Epidermal melanocyte (primary cell): ENCODE data around the gene GRIK3.

ENCODE experiments used
- DNase-seq: peaks from one replicate; pipeline ENCODE4 v3.0.0; 2011; ENCODE audit warnings: low spot score; ENCODE audit not compliant: insufficient read length

GRIK3 gene

DNA sequence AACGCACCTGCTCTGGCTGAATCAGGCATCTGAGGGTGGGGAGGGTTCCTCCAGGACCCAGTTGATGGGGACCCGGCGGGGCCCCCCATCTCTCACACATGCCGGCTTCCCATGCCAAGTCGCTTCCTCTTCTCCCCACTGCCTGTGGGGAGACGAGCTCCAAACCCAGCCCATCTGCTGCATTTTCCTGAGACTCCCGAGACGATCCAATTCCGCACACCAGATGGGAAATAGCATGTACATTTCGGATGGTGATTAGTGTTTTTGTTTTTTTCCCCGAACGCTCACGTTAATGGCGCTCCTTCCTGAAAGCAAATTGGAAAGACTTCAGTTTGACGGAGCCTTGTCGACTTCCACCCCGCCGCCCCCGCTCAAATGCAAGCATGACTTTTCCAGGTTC is 13.2 kb upstream of the GRIK3 start:
- DNase-seq: no peak

DNA sequence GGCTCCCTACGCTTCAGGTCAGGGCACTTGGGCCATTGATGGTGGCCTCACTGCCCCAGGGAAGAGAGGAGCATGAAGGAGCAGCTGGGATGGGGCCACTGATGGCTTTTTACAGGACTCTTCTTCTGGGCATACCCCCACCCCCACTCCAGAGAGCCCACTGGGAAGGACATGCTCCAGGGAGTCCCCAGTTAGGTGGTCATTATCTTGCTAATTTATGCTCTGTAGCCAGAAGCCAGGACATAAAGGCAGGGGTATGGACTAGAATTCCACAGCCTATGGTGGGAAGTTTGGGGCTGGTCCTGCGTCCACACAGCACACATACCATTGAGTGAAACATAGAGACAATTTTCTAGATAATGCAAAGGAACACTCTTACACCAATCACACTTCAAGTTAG is 8.8 kb upstream of the GRIK3 start:
- no peak for DNase-seq

DNA sequence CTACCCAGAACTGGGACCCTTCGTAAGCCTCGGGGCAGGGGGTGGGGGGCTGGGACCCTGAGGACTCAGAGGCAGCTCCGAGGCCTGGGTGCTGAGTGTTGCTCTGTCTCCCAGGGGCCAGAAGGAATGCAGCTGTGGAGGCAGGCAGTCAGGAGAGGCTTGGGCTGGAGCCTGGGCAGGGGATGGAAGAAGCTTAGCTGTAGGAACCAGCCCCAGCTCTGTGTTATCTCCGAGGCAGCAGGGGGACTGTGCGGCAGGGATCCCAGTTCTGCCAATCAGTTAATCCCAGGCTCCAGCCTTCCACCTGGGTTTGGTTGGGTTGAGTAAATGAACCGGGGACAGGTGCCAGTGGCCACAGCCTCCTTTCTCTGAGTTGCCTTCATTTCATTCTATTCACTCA is 8.2 kb upstream of the GRIK3 start:
- DNase-seq: no peak

DNA sequence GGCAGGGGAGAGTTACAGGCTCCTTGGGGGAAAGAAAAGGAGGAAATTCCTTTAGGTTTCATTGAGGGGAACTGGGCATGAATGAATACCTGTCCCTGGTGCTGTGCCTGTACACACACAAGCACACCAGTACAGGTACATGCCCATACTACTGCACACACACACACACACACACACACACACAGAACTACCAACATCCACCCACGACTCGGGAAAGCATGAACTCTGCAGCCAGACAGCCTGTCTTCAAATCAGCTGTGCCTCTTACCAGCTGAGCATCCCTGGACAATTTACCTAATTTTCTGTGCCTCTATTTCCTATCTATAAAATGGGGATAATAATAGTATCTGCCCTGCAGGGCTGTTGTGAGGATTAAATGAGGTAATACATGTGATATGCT is 7.2 kb upstream of the GRIK3 start:
- no peak for DNase-seq

DNA sequence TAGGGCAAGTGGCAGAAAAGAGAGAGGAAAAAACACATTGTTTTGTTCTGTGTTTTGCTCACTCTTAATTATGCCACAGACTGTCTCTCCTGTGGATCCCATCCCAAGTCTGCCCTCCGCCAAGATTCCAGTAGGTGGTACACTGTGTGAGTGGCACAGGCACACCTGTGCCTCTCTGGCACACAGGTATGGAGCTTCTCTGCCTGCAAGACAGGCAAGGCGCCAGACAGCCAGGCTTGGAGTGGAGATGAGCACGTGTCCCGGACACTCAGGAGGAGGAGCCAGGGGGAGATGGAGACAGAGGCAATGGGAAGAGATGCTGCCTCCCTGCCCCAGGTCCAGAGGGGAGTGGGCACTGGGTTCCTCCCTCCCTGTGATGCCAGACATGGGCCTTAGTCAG is 6.5 kb upstream of the GRIK3 start:
- DNase-seq: no peak

DNA sequence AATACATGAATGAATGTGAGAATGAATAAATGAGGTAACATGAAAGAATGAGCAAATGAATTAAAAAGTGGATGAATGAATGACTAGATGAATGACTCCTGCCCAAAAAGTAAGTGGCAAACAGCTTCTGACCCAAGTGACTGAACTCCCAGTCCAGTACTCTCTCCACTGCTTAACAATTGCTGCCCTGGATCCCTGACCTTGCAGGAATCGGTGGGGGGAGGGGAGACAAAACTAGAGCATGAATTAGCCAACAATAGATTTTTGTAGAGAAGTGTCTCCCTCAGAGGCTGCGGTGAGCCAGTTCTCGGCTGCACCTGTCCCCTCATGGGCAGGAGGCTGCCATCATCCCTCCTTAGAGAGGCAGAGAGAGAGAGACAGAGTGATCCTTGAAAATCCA is 5.9 kb upstream of the GRIK3 start:
- DNase-seq: no peak

DNA sequence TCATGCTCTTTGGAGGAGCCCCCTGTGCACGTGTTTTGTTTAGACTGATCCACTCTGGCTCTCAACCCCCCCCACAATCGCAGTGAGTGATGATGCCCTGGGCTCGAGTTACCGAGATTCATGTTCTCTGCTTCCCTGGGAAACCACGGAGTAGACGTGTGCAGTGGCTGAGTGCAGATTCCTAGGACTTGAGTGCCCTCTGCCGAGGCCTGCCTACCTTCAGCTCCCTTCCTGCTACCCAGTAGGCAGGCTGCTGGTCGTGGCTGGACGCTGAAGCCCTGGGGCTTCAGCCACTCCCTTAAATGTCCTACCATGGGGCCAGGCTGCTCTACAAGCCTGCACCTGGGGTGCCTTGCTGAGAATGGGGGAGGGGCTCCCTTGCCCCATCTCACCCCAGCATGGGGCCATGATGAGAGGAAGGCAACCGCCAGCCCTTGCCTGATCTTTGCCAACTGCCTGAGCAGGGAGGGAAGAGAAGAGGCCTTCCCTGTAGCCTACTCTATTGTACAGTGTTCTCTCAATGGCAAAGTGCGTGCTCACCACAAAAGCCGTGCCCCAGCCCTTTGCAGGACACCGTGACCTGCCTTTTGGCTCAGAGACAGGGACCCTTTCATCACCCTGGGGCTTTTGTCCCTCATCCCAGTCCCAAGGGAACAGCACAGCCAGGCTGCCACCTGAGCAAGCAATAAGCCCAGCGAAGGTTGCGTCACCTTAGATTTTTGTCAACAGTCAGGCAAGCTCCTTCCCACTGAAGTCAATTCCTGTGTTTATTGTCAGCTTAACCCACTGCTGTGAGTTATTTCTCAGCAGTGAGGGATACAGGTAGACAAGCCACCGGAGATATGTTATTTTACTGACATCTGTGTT is 4.1 kb upstream of the GRIK3 start:
- no peak for DNase-seq

DNA sequence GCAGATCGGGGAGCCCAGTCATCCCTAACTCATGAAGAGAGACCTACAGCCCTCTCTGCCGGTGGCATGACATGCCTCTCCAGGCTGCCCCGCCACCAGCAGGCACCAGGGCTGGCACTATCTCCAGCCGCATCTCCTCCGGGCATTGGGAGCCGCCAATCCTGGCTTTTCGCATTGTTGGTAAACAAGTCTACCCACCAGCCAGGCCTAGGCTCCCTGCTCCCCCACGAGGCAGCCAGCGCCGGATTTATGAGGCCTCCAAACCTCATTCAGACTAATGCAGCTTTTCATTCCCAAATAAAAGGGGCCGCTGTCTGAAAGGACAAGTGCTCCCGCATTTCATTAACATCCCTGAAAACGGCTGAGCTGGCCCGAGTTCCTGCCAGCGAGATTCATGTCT is 3.4 kb upstream of the GRIK3 start:
- no peak for DNase-seq

DNA sequence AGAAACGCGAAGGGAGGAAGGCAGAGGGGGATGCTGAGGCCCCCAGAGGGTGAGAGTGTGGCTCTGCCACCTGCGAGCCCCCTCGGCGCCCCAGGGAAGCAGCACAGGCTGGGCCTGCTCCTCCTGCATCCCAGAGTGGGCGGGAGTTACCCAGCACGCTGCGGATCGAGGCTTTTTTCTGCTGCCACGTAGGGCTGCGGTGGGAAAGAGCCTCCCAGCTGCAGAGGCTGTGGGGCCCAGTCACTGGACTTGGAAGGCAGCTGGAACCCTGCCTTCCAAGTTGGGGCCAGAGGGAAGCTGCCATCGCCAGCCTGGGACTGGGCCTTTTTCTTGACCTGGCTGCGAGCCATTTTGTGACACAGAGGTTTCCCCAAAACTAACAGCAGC is 2.3 kb upstream of the GRIK3 start:
- no peak for DNase-seq

DNA sequence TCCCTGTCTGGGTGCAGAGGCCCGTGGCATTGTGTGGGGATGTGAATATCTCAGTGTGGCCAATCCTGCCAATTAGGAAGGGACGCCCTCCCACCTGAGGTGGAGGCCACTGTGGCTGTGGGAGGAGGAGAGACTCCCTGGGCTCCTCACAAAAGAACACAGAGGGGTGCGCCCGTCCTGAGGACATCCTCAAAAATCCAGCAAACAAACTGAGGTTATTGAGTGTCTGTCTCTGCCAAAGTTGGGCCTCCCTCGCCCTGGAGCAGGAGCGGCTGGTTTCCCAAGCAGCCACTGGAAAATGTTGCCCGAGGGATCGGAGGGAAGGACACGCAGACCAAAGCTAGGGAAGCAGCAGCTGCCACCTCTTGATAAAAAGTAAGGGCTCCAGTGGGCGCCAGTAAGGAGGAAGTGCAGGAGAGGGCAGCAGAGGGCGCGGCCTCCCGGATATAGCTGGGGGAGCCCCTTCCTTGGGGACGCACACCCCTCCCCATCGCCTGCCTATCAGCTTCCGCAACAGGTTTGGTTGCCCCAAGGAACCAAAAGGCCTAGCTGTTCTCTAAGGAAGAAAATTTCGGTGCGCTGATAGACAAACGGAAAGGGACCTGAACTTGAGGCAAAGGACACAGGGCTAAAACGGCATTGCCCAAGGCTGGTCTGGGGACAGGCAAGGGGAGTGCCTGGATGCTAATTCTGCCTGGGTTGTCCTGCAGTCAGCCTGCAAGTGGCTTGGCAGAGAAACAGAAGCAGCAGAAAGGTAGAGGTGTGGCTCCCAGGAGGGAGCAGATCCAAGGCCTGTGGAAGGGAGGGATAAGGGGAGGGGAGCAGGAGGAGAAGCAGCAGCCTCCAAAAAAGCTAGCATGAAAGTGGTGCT is 1.7 kb upstream of the GRIK3 start:
- DNase-seq: no peak

DNA sequence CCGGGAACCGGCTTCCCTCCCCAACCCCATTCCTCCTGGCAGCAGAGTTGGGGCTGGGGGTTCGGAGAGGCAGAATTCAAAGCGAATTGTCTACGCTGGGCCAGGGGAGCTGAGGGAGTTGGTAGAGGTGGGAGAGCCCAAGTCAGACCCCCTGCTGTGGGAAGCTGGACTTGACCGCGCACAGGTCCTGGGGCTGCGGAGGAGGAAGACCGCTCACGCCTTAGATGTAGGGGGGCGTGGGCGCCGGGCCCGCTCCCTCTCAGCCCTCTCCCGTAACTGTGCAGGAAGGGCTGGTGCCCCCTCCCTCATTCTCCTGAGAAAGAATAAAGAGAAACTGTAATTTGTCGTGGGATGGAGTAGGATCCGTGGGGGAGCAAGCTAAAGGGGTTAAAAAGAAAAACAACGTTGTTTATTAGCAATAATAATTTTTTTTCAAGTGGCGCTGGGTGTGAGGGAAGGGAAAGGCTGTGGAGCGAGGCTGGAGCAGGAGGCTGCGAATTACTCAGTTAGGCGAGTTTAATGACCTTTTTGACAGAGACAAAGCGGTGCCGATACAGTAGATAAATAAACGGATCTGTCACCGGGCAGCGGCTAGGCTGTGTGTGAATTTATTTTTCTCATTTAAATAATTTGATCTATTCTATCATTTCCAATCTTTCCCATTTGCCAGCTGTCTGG is 838 bp upstream of the GRIK3 start:
- no peak for DNase-seq

DNA sequence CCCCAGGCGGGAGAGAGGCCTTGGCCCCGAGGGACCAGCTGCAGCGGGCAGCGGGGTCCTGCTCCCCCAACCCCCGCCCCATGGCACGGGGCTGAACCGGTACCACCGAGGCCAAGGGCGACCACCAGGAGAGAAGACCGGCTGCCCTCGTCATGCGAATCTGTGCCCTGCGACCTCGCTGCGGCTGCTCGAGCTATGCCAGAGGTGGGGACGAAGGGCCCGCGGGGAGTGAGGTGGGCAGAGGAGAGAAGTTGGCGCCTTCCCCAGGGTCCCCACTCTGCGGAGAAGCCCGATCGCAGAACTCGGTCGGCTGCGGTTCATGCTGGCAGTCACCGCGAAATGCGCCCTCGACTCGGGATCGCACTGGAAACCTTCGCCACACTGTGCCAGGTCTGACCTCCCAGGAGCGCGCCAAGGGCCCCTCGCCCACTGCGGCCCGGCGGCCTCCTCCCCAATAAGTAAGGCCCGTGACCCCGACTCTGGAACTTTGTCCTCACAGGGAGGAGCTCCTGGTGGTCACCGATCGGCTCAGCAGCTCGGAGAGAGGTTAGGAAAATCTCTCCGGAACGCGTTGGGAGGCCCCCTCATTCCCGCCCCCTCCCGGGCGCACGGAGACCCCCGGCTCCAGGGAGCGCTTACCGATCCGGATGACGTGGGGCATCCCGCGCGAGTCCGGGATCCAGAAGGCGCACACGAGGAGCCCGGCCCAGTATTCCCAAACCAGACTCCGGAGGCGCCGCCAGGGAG is 787 bp downstream of the GRIK3 start:
- DNase-seq: no peak

DNA sequence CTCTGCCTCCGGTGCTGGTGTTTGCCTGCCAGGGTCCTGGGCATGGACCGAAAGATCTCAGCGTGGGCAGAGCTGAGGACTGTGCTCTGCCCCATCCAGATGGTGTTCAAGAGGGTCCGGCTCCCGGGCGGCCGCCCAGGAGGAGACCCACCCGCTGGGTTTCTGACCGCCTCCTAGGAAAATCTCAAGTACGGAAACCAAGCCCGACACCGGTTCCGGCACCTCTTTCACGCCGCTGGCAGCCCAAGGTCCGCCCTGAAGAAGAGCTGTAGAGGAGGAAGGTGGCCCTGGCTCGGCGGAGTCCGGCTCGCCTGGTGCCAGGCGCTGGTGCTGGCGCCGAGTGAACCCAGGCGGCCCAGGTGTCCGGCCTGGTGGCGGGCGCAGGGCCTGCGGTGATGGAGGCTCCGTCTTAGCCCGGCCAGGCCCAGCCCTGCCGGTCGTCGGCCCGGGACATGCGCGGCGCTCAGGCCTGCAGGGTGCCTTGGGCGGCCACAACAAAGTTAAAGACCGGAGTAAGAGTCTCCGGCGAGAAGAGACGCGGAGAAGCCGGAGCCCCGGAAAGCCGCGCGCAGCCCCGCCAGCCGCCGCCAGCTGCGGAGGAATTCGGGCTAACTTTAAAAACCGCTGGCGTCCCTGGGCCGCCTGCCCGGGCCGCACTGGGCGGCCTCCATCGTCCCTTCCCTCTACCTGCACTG is 1.5 kb downstream of the GRIK3 start:
- no peak for DNase-seq

DNA sequence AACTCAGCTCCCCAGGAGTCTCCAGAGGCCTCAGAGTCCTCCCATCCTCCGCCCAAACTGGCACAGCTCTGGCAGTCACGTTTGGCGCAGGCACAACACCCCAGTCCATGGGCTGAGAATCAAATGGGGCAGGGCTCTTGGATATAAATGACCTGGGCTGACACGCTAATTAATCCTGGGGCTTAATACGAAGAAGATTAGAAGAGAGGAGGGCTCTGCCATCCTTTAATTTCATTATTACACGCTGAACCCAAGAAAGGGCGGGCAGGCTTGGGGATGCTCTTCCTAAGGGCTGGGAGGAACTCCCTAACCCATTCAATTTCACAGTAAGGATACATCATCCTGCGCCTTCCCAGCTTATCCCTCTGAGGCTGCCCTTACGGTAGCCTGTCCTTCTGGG is 2.4 kb downstream of the GRIK3 start:
- no peak for DNase-seq

DNA sequence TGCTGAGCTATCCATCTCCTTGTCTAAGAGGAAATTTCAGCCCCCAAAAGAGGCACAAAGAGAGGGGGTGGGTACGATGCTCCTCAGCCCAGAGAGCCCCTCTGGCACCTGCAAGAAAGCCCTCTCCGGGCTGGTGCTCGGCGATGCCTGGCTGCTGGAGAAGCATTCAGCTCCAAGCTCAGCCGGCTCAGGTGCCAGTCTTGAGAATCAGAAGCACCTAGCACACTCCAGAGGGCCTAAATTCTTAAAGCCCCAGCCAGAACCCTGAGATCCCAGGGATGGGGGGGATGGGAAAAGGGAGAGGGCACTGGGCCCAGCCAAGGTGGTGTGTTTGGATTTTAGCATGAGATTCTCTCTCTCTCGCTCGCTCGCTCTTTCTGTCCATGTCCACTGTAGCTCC is 2.9 kb downstream of the GRIK3 start:
- no peak for DNase-seq

DNA sequence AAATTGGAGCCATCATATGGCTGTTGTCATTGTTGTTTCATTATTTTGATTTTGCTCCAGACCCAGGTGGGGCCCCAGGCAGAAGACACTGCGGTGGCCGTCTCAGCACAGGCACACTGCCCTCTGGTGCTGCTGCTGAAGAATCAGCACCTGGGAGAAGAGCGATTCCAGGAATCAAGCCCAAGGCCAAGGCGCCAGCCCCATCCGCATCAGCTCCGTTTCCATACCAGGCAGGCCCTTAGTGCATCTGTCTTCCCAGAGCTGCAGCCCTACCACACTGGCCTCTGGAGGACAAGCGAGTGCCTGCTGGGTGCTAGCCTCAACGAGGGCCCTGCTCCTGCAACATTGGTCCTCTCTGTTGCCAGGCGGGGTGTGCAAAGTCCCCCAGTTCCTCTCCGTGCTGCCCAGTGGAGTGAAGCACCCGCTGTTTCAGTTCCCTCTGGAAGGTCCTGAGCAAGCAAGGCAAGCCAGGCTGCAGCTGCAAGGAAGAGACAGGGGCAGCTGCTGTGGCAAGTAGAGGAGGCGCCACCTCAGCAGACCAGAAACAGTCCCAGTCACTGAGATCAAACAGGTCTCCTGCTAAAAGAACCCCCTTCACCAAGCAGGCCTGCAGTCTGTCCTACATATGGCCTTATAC is 5.2 kb downstream of the GRIK3 start:
- no peak for DNase-seq

DNA sequence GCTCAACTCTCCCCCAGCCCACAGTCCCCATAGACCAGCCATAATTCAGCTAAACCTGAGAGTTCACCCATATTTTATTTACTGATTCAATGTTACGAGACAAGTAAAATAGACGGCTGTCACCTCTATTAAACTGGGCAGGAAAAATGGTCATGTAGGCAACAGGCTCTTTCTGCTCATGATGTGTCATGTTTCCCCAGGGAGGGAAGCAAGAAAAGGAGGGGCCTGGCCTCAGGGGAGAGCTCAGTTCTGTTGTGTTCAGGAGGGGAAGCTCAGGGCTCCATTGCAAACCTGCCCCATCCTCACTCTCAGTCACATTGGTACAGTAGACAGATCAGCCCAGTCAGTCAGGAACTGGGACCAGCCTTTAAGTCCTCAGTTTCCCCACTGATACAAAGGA is 12.8 kb downstream of the GRIK3 start:
- no peak for DNase-seq

DNA sequence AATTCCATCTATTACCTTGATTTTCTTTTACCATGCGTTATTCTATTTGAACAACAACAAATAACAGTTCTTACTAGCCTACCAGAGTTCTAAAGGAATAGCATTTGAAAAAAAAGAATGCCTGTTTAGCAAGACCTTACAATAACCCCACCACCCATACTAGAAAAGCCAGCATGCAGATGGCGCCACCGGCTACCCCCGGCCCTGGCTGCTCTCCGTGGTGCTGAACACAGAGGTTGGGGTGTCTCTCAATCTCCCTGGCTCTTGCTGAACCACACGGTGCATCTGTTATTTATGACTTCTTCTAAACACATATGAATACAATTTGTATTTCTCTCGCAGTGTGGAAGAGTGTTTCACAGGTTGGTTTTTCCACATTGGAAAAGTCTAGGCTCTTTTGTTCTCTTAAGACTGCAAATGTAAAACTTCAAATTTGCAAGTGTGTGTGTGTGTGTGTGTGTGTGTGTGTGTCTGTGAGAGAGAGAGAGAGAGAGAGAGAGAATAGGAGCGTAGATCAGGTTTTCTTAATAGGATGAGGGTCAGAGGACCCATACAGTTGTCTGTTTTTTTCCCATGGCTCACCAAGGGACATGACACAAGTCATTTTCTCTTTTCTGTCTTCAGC is 13.6 kb downstream of the GRIK3 start:
- no peak for DNase-seq

DNA sequence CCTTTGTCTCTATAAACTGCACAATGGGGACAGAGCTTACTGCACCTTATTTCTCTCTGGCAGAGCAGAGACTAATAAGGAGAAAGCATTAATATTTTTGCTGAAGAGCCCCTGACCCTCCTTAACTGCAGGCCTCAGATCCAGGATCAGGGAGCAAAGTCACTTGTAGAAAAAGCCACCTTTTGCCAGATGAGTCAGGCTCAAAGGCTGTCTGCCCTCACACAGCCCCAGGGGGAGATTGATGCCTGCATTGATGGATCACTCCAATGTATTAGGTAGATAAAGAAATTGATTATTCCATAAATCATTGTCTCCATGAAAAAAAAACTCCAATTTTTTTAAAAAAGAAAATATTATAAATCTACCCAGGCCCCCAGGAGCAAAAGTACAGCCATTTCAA is 15.8 kb downstream of the GRIK3 start:
- no peak for DNase-seq

DNA sequence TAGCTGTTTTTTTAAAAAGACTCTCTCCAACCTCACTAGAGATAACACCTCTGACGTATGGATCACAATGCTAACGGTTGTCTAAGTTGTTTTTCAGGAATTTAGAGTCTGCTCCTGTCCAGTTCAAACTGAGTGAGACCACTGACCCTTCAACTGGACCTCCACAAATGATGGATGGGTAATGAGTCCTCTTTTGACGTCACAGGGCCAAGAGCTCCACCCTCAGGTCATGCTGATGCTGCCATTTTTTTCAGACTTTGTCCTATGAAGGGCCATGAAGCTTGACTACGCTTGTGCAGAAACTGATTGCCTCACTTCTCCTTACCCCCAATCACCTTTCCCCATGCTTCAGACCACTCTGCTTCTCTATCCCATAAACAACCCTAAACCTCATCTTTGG is 16.6 kb downstream of the GRIK3 start:
- DNase-seq: no peak
